PFSK-1 (cell line): Measurements from ENCODE around the gene TFDP2. TPM values are rescaled to one million over a fixed set of nuclear protein-coding genes. Genes with fewer than 3 reads are reported as not detected.
A peak's percentile ranks its signal among the peaks of the same experiment; 100 is the strongest.

Experiments
- FOXP2 ChIP-seq: optimal IDR thresholded peaks from 2 replicates; pipeline ENCODE3; 2011; ENCODE audit warnings: borderline replicate concordance, control low read depth, inconsistent platforms; ENCODE audit not compliant: insufficient read depth; ENCODE audit errors: extremely low read length, extremely low read depth
- POLR2AphosphoS5 ChIP-seq: IDR thresholded peaks from 2 replicates; pipeline ENCODE4 v1.6.1; 2012; ENCODE audit warnings: low read depth, mild to moderate bottlenecking, control low read depth, low read length, moderate library complexity
- SIN3A ChIP-seq: IDR thresholded peaks from 2 replicates; pipeline ENCODE4 v1.6.1; 2012; ENCODE audit warnings: mild to moderate bottlenecking, low read length, moderate library complexity, borderline replicate concordance; ENCODE audit not compliant: insufficient read depth
- TAF1 ChIP-seq: IDR thresholded peaks from 2 replicates; pipeline ENCODE4 v1.6.1; 2012; ENCODE audit warnings: low read length, control low read depth, borderline replicate concordance; ENCODE audit not compliant: insufficient read depth
- polyA plus RNA-seq: library from polyadenylated mRNA; unstranded; fragments of >200 nt; gene quantifications from one replicate; pipeline ENCODE4 v1.2.1, GENCODE V29; 2012; ENCODE audit warnings: low read depth, missing spikeins; ENCODE audit not compliant: insufficient read length
- TF ChIP-seq, protein P1 (sequence below), 2 experiments: IDR thresholded peaks; 2 replicates each; pipeline versions ENCODE4 v1.6.1 to v1.8.0; 2011 to 2012; ENCODE audit warnings: low read depth in 2 of 2, low read length in 2 of 2, control low read depth in 1 of 2, inconsistent platforms in 1 of 2, mild to moderate bottlenecking in 1 of 2, moderate library complexity in 1 of 2; ENCODE audit not compliant: insufficient read depth in 1 of 2

TFDP2 gene, protein sequence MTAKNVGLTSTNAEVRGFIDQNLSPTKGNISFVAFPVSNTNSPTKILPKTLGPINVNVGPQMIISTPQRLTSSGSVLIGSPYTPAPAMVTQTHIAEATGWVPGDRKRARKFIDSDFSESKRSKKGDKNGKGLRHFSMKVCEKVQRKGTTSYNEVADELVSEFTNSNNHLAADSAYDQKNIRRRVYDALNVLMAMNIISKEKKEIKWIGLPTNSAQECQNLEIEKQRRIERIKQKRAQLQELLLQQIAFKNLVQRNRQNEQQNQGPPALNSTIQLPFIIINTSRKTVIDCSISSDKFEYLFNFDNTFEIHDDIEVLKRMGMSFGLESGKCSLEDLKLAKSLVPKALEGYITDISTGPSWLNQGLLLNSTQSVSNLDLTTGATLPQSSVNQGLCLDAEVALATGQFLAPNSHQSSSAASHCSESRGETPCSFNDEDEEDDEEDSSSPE
- polyA plus RNA-seq = 3.2 TPM

DNA sequence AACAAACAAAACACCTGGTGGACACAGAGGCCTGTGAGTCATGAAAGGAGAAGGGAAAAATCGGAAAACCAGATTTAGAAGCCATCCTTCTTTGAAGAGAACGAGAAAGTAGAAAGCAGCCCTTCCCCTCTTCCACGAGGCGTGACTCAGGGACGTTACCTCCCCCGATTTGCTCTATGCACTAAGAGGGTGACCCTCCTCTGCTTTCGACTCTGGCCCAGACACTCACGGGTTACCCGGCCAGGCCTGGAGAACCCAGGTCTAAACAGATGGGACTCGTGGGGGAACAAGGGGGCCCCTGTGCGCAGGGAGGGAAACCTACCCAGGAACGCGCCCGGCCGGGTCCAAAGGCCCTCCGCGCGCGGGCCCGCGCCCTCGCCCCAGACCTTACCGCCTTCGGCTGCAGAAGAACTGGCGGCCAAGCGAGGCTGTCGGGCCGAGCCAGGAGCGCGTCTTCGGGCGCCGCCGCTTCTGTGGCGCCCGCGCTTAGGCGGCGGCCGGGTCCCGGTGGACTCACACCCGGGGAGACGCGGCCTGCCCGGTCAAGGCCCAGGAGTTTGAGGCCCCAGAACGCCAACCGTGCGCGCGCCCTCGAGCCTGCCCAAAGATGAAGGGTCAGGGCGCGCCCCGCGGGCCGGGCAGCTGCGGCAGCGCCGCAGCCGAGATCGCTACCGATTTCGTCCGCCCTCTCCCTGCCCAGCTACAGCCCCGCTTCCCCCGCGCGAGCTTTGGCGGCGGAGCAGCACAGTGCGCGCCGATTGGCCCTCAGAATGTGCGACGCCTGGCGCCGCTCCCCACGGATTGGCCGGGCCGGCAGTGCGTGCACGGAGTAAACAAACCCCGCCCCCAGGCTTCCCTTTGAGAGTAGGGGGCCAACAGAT is at the start of gene TFDP2:
TSS of gene TFDP2 (minus strand) at position 753 of the 881 bp plus-strand sequence. CDS start 47,795 bp downstream, outside the sequence.
- TF ChIP-seq TAF1 = no peak
- TF ChIP-seq FOXP2 = peak; percentile 74

DNA sequence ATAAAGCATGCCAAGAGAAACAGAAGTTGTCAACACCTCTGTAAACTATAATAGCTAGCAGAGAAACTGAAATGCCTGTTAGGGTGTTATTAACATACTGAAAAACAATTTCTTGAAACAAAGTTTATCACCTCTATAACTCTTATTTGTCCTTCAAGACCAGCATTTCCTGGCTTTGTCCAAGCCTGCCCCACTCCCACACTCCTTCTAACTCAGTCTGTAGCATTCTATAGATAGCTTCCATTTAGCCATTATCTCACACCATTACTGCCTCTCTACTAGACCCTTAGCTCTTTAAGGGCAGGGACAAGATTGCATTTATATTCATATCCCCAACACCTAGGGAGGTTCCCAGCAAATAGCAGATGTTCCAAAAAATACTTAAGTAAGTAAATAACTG is 39.5 kb upstream of the TFDP2 start:
- TF ChIP-seq TAF1 (no peak), FOXP2 (no peak), POLR2AphosphoS5 (no peak)
- TF ChIP-seq, protein P1, sequence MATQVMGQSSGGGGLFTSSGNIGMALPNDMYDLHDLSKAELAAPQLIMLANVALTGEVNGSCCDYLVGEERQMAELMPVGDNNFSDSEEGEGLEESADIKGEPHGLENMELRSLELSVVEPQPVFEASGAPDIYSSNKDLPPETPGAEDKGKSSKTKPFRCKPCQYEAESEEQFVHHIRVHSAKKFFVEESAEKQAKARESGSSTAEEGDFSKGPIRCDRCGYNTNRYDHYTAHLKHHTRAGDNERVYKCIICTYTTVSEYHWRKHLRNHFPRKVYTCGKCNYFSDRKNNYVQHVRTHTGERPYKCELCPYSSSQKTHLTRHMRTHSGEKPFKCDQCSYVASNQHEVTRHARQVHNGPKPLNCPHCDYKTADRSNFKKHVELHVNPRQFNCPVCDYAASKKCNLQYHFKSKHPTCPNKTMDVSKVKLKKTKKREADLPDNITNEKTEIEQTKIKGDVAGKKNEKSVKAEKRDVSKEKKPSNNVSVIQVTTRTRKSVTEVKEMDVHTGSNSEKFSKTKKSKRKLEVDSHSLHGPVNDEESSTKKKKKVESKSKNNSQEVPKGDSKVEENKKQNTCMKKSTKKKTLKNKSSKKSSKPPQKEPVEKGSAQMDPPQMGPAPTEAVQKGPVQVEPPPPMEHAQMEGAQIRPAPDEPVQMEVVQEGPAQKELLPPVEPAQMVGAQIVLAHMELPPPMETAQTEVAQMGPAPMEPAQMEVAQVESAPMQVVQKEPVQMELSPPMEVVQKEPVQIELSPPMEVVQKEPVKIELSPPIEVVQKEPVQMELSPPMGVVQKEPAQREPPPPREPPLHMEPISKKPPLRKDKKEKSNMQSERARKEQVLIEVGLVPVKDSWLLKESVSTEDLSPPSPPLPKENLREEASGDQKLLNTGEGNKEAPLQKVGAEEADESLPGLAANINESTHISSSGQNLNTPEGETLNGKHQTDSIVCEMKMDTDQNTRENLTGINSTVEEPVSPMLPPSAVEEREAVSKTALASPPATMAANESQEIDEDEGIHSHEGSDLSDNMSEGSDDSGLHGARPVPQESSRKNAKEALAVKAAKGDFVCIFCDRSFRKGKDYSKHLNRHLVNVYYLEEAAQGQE (IDR thresholded peaks at IDR 0.05; ENCODE audit: insufficient read depth in 1 of 2, low read depth in 2 of 2, low read length in 2 of 2) = no peak

DNA sequence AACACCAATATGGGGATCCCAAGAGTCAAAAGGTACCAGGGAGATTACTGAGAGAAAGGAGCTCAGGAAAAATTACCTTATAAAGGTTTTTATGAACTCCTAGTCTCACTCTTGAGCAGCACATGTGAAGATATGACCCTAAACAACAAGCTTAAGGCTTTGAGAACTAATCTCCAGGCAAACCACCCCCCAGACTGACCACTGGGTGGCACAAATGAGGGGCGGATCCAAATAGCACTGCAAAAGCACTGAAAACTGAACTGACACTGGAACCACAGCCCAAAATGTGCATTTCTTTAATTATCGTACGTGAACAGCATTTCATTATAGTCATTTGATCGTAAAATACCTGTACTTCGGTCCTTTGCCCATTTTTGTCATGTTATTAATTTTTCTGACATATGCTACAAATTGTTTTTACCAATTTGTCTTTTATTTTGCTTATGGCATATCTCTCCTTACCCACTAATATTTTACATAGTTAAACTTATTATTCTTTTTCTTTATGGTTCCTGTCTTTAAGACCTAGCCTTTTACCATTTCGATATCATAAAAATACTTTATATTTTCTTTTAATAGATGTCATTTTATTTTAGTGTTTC is 31.5 kb upstream of the TFDP2 start:
- TF ChIP-seq, protein P1 (IDR thresholded peaks at IDR 0.05; ENCODE audit: insufficient read depth in 1 of 2, low read depth in 2 of 2, low read length in 2 of 2) = no peak
- TF ChIP-seq TAF1 (no peak), SIN3A (no peak), FOXP2 (no peak), POLR2AphosphoS5 (no peak)

DNA sequence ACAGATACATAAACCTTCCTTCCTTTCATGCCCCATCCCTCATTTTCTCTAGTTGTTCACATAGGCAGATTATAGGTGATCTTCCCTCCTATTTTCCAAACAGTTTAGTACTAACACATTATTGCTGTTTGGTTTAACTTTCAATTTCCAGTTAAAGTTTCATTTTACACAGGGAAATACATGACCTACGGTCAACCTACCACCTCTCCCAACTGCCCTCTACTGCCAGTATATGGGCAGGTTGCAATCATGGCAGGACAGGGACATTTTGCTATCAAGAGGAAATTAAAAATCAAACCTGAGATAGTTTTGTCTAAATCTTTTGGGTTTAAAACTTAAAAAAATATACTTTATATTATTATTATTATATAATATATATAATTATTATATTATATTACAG is 26.1 kb upstream of the TFDP2 start:
- no peak for TF ChIP-seq POLR2AphosphoS5
- no peak for TF ChIP-seq TAF1

DNA sequence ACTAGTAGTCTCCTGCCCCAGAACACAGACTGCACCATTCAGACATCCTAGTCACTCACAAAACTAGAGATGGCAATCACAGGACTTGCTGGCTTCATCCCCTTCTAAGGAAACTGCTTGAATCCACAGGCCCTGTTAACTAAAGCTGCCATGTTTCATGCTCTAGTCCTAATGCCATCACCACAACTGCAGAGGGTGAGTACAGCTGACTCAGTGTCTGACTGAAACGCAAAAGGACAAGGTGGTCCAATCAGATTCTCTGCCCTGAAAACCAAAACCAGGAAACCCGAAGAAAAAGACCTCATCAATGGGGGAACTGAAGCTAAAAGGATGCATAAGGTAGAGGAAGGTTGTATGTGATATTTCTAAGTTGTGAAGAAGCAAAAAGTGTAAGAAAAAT is 25.2 kb upstream of the TFDP2 start:
- TF ChIP-seq FOXP2 = no peak
- TF ChIP-seq, protein P1 (IDR thresholded peaks at IDR 0.05; ENCODE audit: insufficient read depth in 1 of 2, low read depth in 2 of 2, low read length in 2 of 2) = no peak
- no peak for TF ChIP-seq TAF1
- TF ChIP-seq POLR2AphosphoS5 = no peak
- no peak for TF ChIP-seq SIN3A

DNA sequence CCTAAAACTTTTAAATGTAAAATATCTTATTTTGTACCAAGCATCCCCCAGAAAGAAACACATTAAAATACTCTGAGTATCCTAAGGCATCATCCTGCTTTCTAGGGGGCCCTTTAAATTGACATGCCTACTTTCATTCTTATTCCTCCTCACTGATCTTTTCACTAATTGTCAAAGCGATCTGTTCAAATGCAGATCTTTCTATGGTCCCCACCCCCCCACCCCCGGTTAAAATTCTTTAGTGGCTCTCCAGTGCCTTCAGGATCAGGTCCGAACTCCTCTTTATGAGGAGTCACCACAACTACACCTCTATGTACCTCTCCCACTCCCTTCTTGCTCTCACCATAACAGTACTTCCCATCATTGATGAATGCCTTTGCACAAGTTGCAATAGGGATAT is 19.2 kb upstream of the TFDP2 start:
- no peak for TF ChIP-seq FOXP2
- TF ChIP-seq TAF1 = no peak
- no peak for TF ChIP-seq POLR2AphosphoS5
- TF ChIP-seq, protein P1 (IDR thresholded peaks at IDR 0.05; ENCODE audit: insufficient read depth in 1 of 2, low read depth in 2 of 2, low read length in 2 of 2) = no peak
- TF ChIP-seq SIN3A = no peak
